GM23248 (cell line): ENCODE data around the gene MAML3. TPM values are rescaled to one million over a fixed set of nuclear protein-coding genes. Genes with fewer than 3 reads are reported as not detected.

Experiments used
- DNase-seq: peaks from one replicate; pipeline ENCODE4 v3.0.0-alpha.2; 2015
- H2AFZ ChIP-seq: fragments of 200-600 bp; sonication (generic); 2 replicates; pipeline ENCODE4 v1.6.1; 2016; ENCODE audit warnings: antibody characterized with exemption
- H3F3A ChIP-seq: fragments of 200-600 bp; sonication (generic); 2 replicates; pipeline ENCODE4 v1.6.1; 2016; ENCODE audit warnings: mild to moderate bottlenecking, antibody characterized with exemption, mixed run types; ENCODE audit not compliant: insufficient read depth
- H3K27ac ChIP-seq: fragments of 200-600 bp; sonication (generic); 2 replicates; pipeline ENCODE4 v1.5.1; 2016; ENCODE audit warnings: mild to moderate bottlenecking
- H3K27me3 ChIP-seq: fragments of 200-600 bp; sonication (generic); replicated peaks from 2 replicates; pipeline ENCODE4 v1.6.1; 2016; ENCODE audit warnings: mild to moderate bottlenecking; ENCODE audit not compliant: insufficient read depth
- H3K36me3 ChIP-seq: fragments of 200-600 bp; sonication (generic); 2 replicates; pipeline ENCODE4 v1.6.1; 2016; ENCODE audit warnings: low read depth, mild to moderate bottlenecking
- H3K4me1 ChIP-seq: fragments of 200-600 bp; sonication (generic); 2 replicates; pipeline ENCODE4 v1.6.1; 2016; ENCODE audit warnings: mild to moderate bottlenecking; ENCODE audit not compliant: insufficient read depth
- H3K4me2 ChIP-seq: fragments of 200-600 bp; sonication (generic); one replicate; pipeline ENCODE4 v1.6.1; 2016; ENCODE audit warnings: mild to moderate bottlenecking; ENCODE audit not compliant: unreplicated experiment
- H3K4me3 ChIP-seq: fragments of 200-600 bp; sonication (generic); 2 replicates; pipeline ENCODE4 v1.5.1; 2016; ENCODE audit warnings: mild to moderate bottlenecking
- H3K79me2 ChIP-seq: fragments of 200-600 bp; sonication (generic); 2 replicates; pipeline ENCODE4 v1.6.1; 2016; ENCODE audit warnings: mild to moderate bottlenecking; ENCODE audit not compliant: insufficient read depth
- H3K9ac ChIP-seq: fragments of 200-600 bp; sonication (generic); 2 replicates; pipeline ENCODE4 v1.6.1; 2016; ENCODE audit warnings: mild to moderate bottlenecking
- H3K9me2 ChIP-seq: fragments of 200-600 bp; sonication (generic); 2 replicates; pipeline ENCODE4 v1.6.1; 2016; ENCODE audit warnings: mixed run types, mild to moderate bottlenecking, moderate library complexity; ENCODE audit not compliant: insufficient read depth
- H3K9me3 ChIP-seq: fragments of 200-600 bp; sonication (generic); one replicate; pipeline ENCODE4 v1.6.1; 2017; ENCODE audit warnings: low read depth
- H4K20me1 ChIP-seq: fragments of 200-600 bp; sonication (generic); 2 replicates; pipeline ENCODE4 v1.6.0; 2016; ENCODE audit not compliant: insufficient read depth
- EZH2 ChIP-seq: fragments of 200-600 bp; sonication (generic); IDR thresholded peaks from 2 replicates; pipeline ENCODE4 v1.6.1; 2018; ENCODE audit warnings: antibody characterized with exemption, mild to moderate bottlenecking; ENCODE audit not compliant: insufficient read depth, poor library complexity, severe bottlenecking
- EZH2phosphoT487 ChIP-seq: fragments of 200-600 bp; sonication (generic); IDR thresholded peaks from 2 replicates; pipeline ENCODE4 v1.6.1; 2018; ENCODE audit warnings: antibody characterized with exemption, moderate library complexity, mild to moderate bottlenecking, low read depth; ENCODE audit not compliant: insufficient read depth
- WGBS, 2 experiments: methylation state at CpG; one replicate each; pipeline ENCODE4 v1.1.6; 2015 to 2017; ENCODE audit warnings: low lambda C conversion rate in 2 of 2, low coverage in 1 of 2; ENCODE audit errors: missing lambda C conversion rate in 2 of 2; 5-methylcytosine and 5-hydroxymethylcytosine counted together
- in situ Hi-C: fragments of 300-500 bp; cut with MboI; formaldehyde crosslinking; loops from 2 replicates; pipeline ENCODE4 v1.15.0; 2020
- polyA plus RNA-seq: library from polyadenylated mRNA; unstranded; fragments of >200 nt; fragmentation: Nextera tagmentation; extraction: Ambion mirVana; gene quantifications from 2 replicates; pipeline ENCODE4 v1.2.1, GENCODE V29; 2016
- total RNA-seq: library from RNA; depleted of rRNA; stranded (reverse); fragments of >200 nt; shearing (Covaris generic); gene quantifications from 2 replicates; pipeline ENCODE4 v1.2.3, GENCODE V29; 2014

Gene MAML3
- total and polyA plus RNA-seq, 2 experiments from 2014 or later: 0.96 to 1.5 TPM

DNA sequence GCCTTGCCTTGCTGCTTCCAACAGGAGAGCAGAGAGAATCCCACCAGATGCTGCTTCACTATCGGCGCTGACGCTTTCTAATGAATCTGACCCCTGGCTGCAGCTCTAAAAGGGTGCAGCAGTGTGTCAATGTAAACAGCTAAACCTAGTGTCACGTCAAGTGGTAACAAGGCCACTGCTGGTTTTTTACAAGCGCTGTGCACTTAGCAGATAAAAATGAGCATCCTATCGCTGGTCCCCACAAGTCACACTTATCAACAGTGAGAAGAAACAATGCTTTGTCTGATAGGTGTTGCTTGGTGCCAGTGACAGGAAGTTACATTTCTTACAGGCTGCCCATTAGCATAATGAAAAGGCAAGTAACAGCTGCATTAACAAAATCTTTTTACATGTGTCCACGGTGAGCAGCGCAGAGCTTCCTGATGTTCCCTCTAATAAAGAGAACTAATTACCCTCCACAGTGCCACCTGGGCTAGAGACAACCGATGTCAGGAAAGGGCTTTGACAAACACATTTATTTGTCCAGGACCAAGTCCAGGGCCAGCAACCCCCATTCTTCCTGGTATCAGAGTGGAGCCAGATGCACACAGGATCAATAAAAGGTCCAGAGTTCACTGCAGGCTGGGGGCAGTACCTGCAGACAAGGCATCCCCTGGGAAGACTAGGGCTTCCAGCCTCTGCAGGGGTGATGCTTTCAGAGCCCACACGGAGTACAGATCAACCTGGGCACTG, 312.4 kb downstream of the MAML3 start:
- Histone ChIP-seq H3K4me1 (no peaks in the 10 kb centered on the region), H4K20me1 (no peaks in the 10 kb centered on the region), H3K27ac (no peak overlapping the region), H3K79me2 (no peaks in the 10 kb centered on the region), H3K9me2 (no peaks in the 10 kb centered on the region), H3K4me3 (no peak overlapping the region), H3K36me3 (no peaks in the 10 kb centered on the region), H3K9ac (no peak overlapping the region), H3F3A (no peaks in the 10 kb centered on the region), H3K9me3 (no peaks in the 10 kb centered on the region), H3K4me2 (no peak overlapping the region), H2AFZ (no peak overlapping the region), H3K27me3 (no peaks in the 10 kb centered on the region)
- DNase-seq: no peak
- TF ChIP-seq EZH2 (no peak), EZH2phosphoT487 (no peak)
- WGBS, 2 experiments: 91% methylated on average over 10 of the region's 10 CpGs
- in situ Hi-C loops: no loop called here

DNA sequence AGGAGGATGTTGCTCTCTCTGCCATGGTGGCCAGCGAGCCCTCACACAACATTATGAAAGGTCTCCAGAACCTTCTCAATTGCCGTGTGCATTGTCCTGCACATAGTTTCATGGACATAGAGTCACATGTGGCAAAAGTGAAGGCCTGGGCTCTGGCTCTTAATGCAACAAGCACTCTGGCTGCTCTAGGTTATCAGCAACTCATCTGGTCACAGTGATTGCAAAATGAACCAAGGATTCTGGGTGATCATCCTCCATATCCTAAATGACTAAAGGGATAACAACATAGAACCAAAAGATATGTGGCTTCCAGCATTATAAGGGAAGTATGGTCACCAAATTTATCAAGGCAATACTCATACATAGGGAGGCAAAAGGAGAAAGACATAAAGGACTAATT, 313.2 kb downstream of the MAML3 start:
- Histone ChIP-seq H2AFZ (no peak overlapping the region), H3K9ac (no peak overlapping the region), H3K4me3 (no peak overlapping the region), H4K20me1 (no peaks in the 10 kb centered on the region), H3K4me1 (no peaks in the 10 kb centered on the region), H3K4me2 (no peak overlapping the region), H3K9me2 (no peaks in the 10 kb centered on the region), H3K27me3 (no peaks in the 10 kb centered on the region), H3K36me3 (no peaks in the 10 kb centered on the region), H3K27ac (no peak overlapping the region), H3K9me3 (no peaks in the 10 kb centered on the region), H3K79me2 (no peaks in the 10 kb centered on the region), H3F3A (no peaks in the 10 kb centered on the region)
- no peak for TF ChIP-seq EZH2phosphoT487
- TF ChIP-seq EZH2: no peak
- WGBS, 2 experiments: 97 to 100% methylated on average over 2 of the region's 2 CpGs
- DNase-seq: no peak
- in situ Hi-C loops: no loop called here

DNA sequence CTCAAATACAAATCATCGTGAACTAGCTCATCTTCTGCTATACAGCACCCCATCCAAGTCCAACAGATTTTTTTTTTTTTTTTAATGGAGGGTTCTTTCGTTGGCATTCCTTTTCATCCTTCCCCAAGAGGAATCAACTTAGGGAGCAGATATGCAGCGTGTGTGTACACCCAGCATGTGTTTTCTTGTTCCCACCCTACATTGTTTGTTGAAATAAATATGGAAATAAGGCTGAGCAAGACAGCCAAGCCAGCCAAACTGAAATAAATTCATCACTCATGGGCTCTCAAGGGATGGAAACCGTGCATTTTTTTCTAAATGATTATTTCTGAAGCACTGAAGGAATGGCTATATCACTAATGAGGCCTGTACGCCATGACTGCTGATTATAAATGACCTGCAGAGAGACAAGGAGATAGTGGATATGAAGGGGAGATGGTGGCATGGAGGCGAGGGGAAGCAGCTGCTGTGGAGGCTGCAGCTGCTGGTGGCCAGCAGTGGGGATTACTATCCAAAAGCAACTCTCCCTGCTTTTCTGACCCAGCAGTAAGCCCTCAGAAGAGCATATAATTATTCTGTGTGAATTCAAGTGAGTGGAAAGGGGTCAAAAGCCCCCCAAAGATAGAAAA, 314.5 kb downstream of the MAML3 start:
- no peak overlapping the region for H2AFZ ChIP-seq
- in situ Hi-C loops: no loop called here
- TF ChIP-seq EZH2 (no peak), EZH2phosphoT487 (no peak)
- 62 to 63% methylated on average over 6 of the region's 6 CpGs for whole genome bisulfite sequencing, 2 experiments
- DNase-seq: no peak
- H3K27me3 ChIP-seq: no peaks in the 10 kb centered on the region
- H3F3A ChIP-seq: no peaks in the 10 kb centered on the region
- no peaks in the 10 kb centered on the region for H3K4me1 ChIP-seq
- no peak overlapping the region for H3K4me2 ChIP-seq
- H3K36me3 ChIP-seq: no peaks in the 10 kb centered on the region
- no peaks in the 10 kb centered on the region for H3K9me3 ChIP-seq
- H3K79me2 ChIP-seq: no peaks in the 10 kb centered on the region
- H3K9me2 ChIP-seq: no peaks in the 10 kb centered on the region
- no peak overlapping the region for H3K4me3 ChIP-seq
- no peaks in the 10 kb centered on the region for H4K20me1 ChIP-seq
- no peak overlapping the region for H3K27ac ChIP-seq
- no peak overlapping the region for H3K9ac ChIP-seq

DNA sequence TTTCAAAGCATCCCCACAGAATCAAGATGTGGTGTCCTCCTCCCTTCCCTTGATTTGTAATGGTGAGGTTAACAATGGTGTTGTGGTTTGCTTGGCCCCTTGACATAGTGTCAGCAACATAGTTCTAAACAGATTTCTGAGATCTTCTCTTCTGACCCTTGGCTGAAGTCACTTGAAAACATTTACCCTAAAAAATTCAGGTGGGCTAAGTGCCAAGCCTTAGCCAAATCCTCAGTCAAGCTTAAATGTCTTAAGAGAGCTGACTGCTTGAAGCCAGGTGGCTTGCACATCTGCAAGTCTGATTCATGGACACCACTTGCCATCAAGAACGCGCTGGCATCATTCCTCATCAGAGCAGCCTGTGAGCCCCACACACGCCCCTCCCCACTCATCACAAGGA, 315.2 kb downstream of the MAML3 start:
- Histone ChIP-seq H3K9me2 (no peaks in the 10 kb centered on the region), H3K79me2 (no peaks in the 10 kb centered on the region), H3K4me2 (no peak overlapping the region), H3K9ac (no peak overlapping the region), H3K36me3 (no peaks in the 10 kb centered on the region), H3K4me3 (no peak overlapping the region), H3K27ac (no peak overlapping the region), H3F3A (no peaks in the 10 kb centered on the region), H4K20me1 (no peaks in the 10 kb centered on the region), H3K9me3 (no peaks in the 10 kb centered on the region), H3K4me1 (no peaks in the 10 kb centered on the region), H3K27me3 (no peaks in the 10 kb centered on the region), H2AFZ (no peak overlapping the region)
- TF ChIP-seq EZH2: no peak
- TF ChIP-seq EZH2phosphoT487: no peak
- 85 to 88% methylated on average over 3 of the region's 3 CpGs for WGBS, 2 experiments
- in situ Hi-C loops: no loop called here
- no peak for DNase-seq
